ENCODE measurements around the gene PLCG1.

- TF ChIP-seq, protein P1, sequence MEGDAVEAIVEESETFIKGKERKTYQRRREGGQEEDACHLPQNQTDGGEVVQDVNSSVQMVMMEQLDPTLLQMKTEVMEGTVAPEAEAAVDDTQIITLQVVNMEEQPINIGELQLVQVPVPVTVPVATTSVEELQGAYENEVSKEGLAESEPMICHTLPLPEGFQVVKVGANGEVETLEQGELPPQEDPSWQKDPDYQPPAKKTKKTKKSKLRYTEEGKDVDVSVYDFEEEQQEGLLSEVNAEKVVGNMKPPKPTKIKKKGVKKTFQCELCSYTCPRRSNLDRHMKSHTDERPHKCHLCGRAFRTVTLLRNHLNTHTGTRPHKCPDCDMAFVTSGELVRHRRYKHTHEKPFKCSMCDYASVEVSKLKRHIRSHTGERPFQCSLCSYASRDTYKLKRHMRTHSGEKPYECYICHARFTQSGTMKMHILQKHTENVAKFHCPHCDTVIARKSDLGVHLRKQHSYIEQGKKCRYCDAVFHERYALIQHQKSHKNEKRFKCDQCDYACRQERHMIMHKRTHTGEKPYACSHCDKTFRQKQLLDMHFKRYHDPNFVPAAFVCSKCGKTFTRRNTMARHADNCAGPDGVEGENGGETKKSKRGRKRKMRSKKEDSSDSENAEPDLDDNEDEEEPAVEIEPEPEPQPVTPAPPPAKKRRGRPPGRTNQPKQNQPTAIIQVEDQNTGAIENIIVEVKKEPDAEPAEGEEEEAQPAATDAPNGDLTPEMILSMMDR (conservative IDR thresholded peaks at IDR 0.05; ENCODE audit: low read depth in 2 of 2): no peak
- TF ChIP-seq POLR2AphosphoS5 (IDR thresholded peaks at IDR 0.05; ENCODE audit: low read depth) (no peak), EZH2phosphoT487 (IDR thresholded peaks at IDR 0.05; ENCODE audit: unreplicated experiment) (no peak), EZH2 (IDR thresholded peaks at IDR 0.05; ENCODE audit: low read depth, unreplicated experiment) (no peak), STAT1 (IDR thresholded peaks at IDR 0.05; ENCODE audit: unreplicated experiment) (no peak), CREB1 (CRISPR knock-in tag; IDR thresholded peaks at IDR 0.05; ENCODE audit: low read depth) (no peak), ZNF114 (CRISPR knock-in tag; IDR thresholded peaks at IDR 0.05) (no peak)
- TF ChIP-seq, protein P2, sequence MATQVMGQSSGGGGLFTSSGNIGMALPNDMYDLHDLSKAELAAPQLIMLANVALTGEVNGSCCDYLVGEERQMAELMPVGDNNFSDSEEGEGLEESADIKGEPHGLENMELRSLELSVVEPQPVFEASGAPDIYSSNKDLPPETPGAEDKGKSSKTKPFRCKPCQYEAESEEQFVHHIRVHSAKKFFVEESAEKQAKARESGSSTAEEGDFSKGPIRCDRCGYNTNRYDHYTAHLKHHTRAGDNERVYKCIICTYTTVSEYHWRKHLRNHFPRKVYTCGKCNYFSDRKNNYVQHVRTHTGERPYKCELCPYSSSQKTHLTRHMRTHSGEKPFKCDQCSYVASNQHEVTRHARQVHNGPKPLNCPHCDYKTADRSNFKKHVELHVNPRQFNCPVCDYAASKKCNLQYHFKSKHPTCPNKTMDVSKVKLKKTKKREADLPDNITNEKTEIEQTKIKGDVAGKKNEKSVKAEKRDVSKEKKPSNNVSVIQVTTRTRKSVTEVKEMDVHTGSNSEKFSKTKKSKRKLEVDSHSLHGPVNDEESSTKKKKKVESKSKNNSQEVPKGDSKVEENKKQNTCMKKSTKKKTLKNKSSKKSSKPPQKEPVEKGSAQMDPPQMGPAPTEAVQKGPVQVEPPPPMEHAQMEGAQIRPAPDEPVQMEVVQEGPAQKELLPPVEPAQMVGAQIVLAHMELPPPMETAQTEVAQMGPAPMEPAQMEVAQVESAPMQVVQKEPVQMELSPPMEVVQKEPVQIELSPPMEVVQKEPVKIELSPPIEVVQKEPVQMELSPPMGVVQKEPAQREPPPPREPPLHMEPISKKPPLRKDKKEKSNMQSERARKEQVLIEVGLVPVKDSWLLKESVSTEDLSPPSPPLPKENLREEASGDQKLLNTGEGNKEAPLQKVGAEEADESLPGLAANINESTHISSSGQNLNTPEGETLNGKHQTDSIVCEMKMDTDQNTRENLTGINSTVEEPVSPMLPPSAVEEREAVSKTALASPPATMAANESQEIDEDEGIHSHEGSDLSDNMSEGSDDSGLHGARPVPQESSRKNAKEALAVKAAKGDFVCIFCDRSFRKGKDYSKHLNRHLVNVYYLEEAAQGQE (IDR thresholded peaks at IDR 0.05; ENCODE audit: unreplicated experiment): no peak
- TF ChIP-seq, protein P3, sequence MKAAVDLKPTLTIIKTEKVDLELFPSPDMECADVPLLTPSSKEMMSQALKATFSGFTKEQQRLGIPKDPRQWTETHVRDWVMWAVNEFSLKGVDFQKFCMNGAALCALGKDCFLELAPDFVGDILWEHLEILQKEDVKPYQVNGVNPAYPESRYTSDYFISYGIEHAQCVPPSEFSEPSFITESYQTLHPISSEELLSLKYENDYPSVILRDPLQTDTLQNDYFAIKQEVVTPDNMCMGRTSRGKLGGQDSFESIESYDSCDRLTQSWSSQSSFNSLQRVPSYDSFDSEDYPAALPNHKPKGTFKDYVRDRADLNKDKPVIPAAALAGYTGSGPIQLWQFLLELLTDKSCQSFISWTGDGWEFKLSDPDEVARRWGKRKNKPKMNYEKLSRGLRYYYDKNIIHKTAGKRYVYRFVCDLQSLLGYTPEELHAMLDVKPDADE (IDR thresholded peaks at IDR 0.05): no peak
Measured at GRCh38 chr20:41202426-41202825, 65.1 kb downstream of the PLCG1 start.

Measured in GM23338 (cell line).